Measurements from ENCODE around the gene GABRQ. TPM values are rescaled to one million over a fixed set of nuclear protein-coding genes. Genes with fewer than 3 reads are reported as not detected.

GABRQ gene
- total RNA-seq, 2 experiments from 2014 or later, result not detected

- Histone ChIP-seq H4K20me1 (ENCODE audit: insufficient read depth, low read length) (no peaks in the 10 kb centered on the region), H3K9me3 (ENCODE audit: low read length) (no peaks in the 10 kb centered on the region), H3K4me1 (ENCODE audit: insufficient read depth, low read length, poor library complexity, severe bottlenecking) (no peaks in the 10 kb centered on the region), H3K4me2 (ENCODE audit: low read length) (no peak overlapping the region), H3K4me3 (ENCODE audit: low read depth, low read length, poor library complexity, severe bottlenecking) (no peak overlapping the region), H3K79me2 (ENCODE audit: insufficient read depth, low read depth, low read length) (no peaks in the 10 kb centered on the region), H3K36me3 (ENCODE audit: insufficient read depth, low read length) (no peaks in the 10 kb centered on the region), H3K9me2 (ENCODE audit: insufficient read depth, low read length) (no peaks in the 10 kb centered on the region), H2AFZ (ENCODE audit: low read length) (no peak overlapping the region), H3K27ac (ENCODE audit: low read depth, low read length, poor library complexity, severe bottlenecking) (no peak overlapping the region)
- POLR2A ChIA-PET, result no interaction called here
- TF ChIP-seq EZH2phosphoT487 (IDR thresholded peaks at IDR 0.05; ENCODE audit: borderline replicate concordance, low read depth, low read length), result no peak
- no peak for DNase-seq (ENCODE audit: low spot score)
- intact Hi-C loops (cut with micrococcal nuclease; ENCODE audit: unreplicated experiment), result no loop called here
- CTCF ChIA-PET (ENCODE audit: unreplicated experiment), result no interaction called here
- no TSS peak for BruUV-seq (replicated peaks)
Observed at GRCh38 chrX:152646961-152647360, 9.3 kb downstream of the GABRQ start.

DNA sequence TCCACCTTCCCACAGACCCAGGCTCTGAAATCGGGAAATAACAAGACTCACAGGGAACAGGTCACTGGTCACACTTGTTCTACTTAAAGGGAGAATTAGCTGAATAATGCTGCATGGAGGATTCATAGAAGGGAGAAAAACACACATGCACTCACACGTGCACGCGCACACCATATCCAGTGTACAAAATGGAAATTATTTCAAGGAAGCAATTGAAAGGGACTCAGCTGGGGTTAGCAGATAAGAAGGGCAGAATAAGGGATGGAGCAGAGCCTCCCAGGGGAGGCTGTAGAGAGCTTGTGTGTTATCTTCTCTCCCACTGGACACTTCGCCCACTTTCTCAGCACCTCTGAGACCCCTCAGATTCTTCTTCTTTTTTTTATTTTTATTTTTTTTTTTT is 10.3 kb downstream of the GABRQ start:
- ChIA-PET POLR2A (no interaction called here), CTCF (ENCODE audit: unreplicated experiment) (no interaction called here)
- intact Hi-C loops (cut with micrococcal nuclease; ENCODE audit: unreplicated experiment), result no loop called here
- no peaks in the 10 kb centered on the region for H3K79me2 ChIP-seq (ENCODE audit: insufficient read depth, low read depth, low read length)
- BruUV-seq (replicated peaks), result no TSS peak
- H3K4me1 ChIP-seq (ENCODE audit: insufficient read depth, low read length, poor library complexity, severe bottlenecking), result no peaks in the 10 kb centered on the region
- no peaks in the 10 kb centered on the region for H3K36me3 ChIP-seq (ENCODE audit: insufficient read depth, low read length)
- TF ChIP-seq EZH2phosphoT487 (IDR thresholded peaks at IDR 0.05; ENCODE audit: borderline replicate concordance, low read depth, low read length), result no peak
- TF ChIP-seq, protein P1, sequence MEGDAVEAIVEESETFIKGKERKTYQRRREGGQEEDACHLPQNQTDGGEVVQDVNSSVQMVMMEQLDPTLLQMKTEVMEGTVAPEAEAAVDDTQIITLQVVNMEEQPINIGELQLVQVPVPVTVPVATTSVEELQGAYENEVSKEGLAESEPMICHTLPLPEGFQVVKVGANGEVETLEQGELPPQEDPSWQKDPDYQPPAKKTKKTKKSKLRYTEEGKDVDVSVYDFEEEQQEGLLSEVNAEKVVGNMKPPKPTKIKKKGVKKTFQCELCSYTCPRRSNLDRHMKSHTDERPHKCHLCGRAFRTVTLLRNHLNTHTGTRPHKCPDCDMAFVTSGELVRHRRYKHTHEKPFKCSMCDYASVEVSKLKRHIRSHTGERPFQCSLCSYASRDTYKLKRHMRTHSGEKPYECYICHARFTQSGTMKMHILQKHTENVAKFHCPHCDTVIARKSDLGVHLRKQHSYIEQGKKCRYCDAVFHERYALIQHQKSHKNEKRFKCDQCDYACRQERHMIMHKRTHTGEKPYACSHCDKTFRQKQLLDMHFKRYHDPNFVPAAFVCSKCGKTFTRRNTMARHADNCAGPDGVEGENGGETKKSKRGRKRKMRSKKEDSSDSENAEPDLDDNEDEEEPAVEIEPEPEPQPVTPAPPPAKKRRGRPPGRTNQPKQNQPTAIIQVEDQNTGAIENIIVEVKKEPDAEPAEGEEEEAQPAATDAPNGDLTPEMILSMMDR (conservative IDR thresholded peaks at IDR 0.05; ENCODE audit: low read length), result no peak
- H2AFZ ChIP-seq (ENCODE audit: low read length), result no peak overlapping the region
- H3K9me3 ChIP-seq (ENCODE audit: low read length), result no peaks in the 10 kb centered on the region
- no peak overlapping the region for H3K4me3 ChIP-seq (ENCODE audit: low read depth, low read length, poor library complexity, severe bottlenecking)
- H3K9me2 ChIP-seq (ENCODE audit: insufficient read depth, low read length), result no peaks in the 10 kb centered on the region
- DNase-seq (ENCODE audit: low spot score), result no peak
- no peaks in the 10 kb centered on the region for H4K20me1 ChIP-seq (ENCODE audit: insufficient read depth, low read length)
- no peak overlapping the region for H3K27ac ChIP-seq (ENCODE audit: low read depth, low read length, poor library complexity, severe bottlenecking)
- no peak overlapping the region for H3K4me2 ChIP-seq (ENCODE audit: low read length)

DNA sequence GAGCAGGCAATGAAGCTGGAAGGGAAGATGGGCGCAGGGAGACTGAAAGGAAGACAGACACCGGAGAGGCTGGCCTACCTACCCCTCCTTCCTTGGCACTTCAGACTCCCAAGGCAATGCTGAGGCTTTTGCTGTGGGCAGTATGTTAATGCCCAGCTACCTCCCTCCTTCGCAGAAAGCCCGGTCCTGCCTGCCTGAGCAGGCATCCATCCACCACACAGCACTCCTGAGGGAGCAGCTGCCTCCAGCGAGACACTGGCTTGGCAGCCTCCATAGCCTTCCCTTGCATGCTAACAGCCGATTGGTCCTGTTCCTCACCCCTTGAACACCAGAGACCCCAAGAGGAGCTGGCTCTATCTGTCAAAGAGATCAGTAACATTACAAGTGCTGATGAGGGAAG is 14.4 kb downstream of the GABRQ start:
- no peak overlapping the region for H3K4me2 ChIP-seq (ENCODE audit: low read length)
- no peaks in the 10 kb centered on the region for H3K79me2 ChIP-seq (ENCODE audit: insufficient read depth, low read depth, low read length)
- H4K20me1 ChIP-seq (ENCODE audit: insufficient read depth, low read length), result no peaks in the 10 kb centered on the region
- intact Hi-C loops (cut with micrococcal nuclease; ENCODE audit: unreplicated experiment), result no loop called here
- no peak overlapping the region for H3K27ac ChIP-seq (ENCODE audit: low read depth, low read length, poor library complexity, severe bottlenecking)
- POLR2A ChIA-PET, result no interaction called here
- CTCF ChIA-PET (ENCODE audit: unreplicated experiment), result no interaction called here
- no peak for TF ChIP-seq EZH2phosphoT487 (IDR thresholded peaks at IDR 0.05; ENCODE audit: borderline replicate concordance, low read depth, low read length)
- TF ChIP-seq, protein P1 (conservative IDR thresholded peaks at IDR 0.05; ENCODE audit: low read length), result no peak
- no peaks in the 10 kb centered on the region for H3K36me3 ChIP-seq (ENCODE audit: insufficient read depth, low read length)
- H3K4me1 ChIP-seq (ENCODE audit: insufficient read depth, low read length, poor library complexity, severe bottlenecking), result no peaks in the 10 kb centered on the region
- H3K9me3 ChIP-seq (ENCODE audit: low read length), result no peaks in the 10 kb centered on the region
- no peak for DNase-seq (ENCODE audit: low spot score)
- H3K4me3 ChIP-seq (ENCODE audit: low read depth, low read length, poor library complexity, severe bottlenecking), result no peak overlapping the region
- H3K9me2 ChIP-seq (ENCODE audit: insufficient read depth, low read length), result no peaks in the 10 kb centered on the region
- no TSS peak for BruUV-seq (replicated peaks)
- no peak overlapping the region for H2AFZ ChIP-seq (ENCODE audit: low read length)

All from OCI-LY7 (cell line).